Activated CD4-positive, alpha-beta T cell treated with anti-CD3 and anti-CD28 coated beads for 36 hours (primary cell): ENCODE measurements around the gene ULBP1. TPM values are rescaled to one million over a fixed set of nuclear protein-coding genes. Genes with fewer than 3 reads are reported as not detected.
"Not testable (repeated sequence)": the region's sequence is repeated elsewhere in the genome, so short reads cannot be mapped to it uniquely, and the experiment has no call there.

Experiments
- ATAC-seq: fragments of 200-7000 bp; cut with Tn5 transposase; one replicate; pipeline ENCODE4 v1.10.0; 2021; ENCODE audit warnings: mild to moderate bottlenecking, moderate library complexity
- CTCF ChIA-PET: fragments of 350-600 bp; sonication (Branson Sonifier 250); formaldehyde crosslinking; loops from one replicate; lab custom pipeline; 2021; ENCODE audit warnings: antibody characterized with exemption; lab: Charles Lee
- POLR2A ChIA-PET: fragments of 350-600 bp; sonication (Branson Sonifier 250); formaldehyde crosslinking; loops from one replicate; lab custom pipeline; 2021; ENCODE audit warnings: antibody characterized with exemption, inconsistent platforms; lab: Charles Lee
- DNase-seq: peaks from one replicate; pipeline ENCODE4 v3.0.0-alpha.2; 2020
- H3K27ac Mint-ChIP-seq: one replicate; pipeline ENCODE4 v1.8.0; 2021; ENCODE audit warnings: mixed read lengths
- H3K27me3 Mint-ChIP-seq: one replicate; pipeline ENCODE4 v1.8.0; 2021; ENCODE audit warnings: mixed read lengths
- H3K36me3 Mint-ChIP-seq: one replicate; pipeline ENCODE4 v1.8.0; 2021; ENCODE audit warnings: low read depth, mixed read lengths
- H3K4me1 Mint-ChIP-seq: one replicate; pipeline ENCODE4 v1.8.0; 2021; ENCODE audit warnings: mixed read lengths
- H3K4me3 Mint-ChIP-seq: one replicate; pipeline ENCODE4 v1.8.0; 2021; ENCODE audit warnings: mild to moderate bottlenecking, moderate library complexity, mixed read lengths
- H3K9me3 Mint-ChIP-seq: one replicate; pipeline ENCODE4 v1.8.0; 2021; ENCODE audit warnings: low read depth, mixed read lengths
- intact Hi-C, 2 experiments: fragments of 100-400 bp; cut with DNase I in 1 of 2; cut with micrococcal nuclease in 1 of 2; formaldehyde crosslinking; loops; one replicate each; pipeline versions ENCODE4 v1.14.2 to v1.15.1; 2022 to 2024; cut with DNase I, micrococcal nuclease
- total RNA-seq, 2 experiments: library from RNA; stranded (reverse); gene quantifications; one replicate each; pipeline ENCODE4 v1.2.3, GENCODE V29; 2021

The ULBP1 gene
- total RNA-seq, 2 experiments from 2014 or later, result 2.7 to 5.0 TPM

DNA sequence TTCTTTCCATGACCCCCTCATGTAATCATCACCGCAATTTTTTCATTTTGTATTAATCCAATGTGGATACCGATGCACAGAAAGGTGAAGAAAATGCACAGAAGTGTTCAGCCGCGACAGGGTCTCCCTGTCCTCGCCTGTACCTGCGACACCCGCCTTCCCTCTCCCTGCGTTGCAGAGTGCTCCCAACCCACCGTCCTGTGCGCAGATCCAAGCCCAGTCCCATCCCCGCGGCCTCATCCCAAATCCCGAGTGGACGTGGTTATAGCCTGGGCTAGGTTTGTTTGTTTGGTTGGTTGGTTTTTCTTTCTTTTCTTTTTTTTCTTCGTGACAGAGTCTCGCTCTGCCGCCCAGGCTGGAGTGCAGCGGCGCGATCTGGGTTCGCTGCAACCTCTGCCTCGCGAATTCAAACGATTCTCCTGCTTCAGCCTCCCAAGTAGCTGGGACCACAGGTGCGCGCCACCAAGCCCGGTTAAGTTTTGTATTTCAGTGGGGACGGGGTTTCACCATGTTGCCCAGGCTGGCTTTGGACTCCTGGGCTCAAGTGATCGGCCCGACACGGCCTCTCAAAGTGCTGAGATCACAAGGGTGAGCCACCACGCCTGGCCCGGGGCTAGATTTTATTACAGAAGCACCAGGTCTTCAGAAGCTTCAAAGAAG, 40.3 kb upstream of the ULBP1 start:
- Mint-ChIP-seq H3K9me3 (no peaks in the 10 kb centered on the region), H3K4me1 (peaks cover 21% of the 10 kb centered on the region), H3K36me3 (no peaks in the 10 kb centered on the region), H3K4me3 (peak overlapping the region; percentile 70), H3K27ac (no peak overlapping the region), H3K27me3 (peaks cover 70% of the 10 kb centered on the region)
- ChIA-PET CTCF (interaction anchor here (0.6 to 2.5 kb wide), 5 partner anchors 83 to 445 kb away, joined by 3 to 12 read pairs (median 7); partner anchors contain the start of gene IYD), POLR2A (interaction anchor here (0.5 kb wide), 1 partner anchor 9 kb away, joined by 3 read pairs; no protein-coding TSS in a partner anchor)
- DNase-seq, result no peak
- intact Hi-C loops, result loop anchor here (1.0 to 10.0 kb wide), 5 partner anchors 59 to 411 kb away; partner anchors contain the start of genes LRP11 (in 2 of the 2), GINM1 (in 1 of the 2) and LATS1 (in 1 of the 2)
- ATAC-seq, result peak; percentile 15

DNA sequence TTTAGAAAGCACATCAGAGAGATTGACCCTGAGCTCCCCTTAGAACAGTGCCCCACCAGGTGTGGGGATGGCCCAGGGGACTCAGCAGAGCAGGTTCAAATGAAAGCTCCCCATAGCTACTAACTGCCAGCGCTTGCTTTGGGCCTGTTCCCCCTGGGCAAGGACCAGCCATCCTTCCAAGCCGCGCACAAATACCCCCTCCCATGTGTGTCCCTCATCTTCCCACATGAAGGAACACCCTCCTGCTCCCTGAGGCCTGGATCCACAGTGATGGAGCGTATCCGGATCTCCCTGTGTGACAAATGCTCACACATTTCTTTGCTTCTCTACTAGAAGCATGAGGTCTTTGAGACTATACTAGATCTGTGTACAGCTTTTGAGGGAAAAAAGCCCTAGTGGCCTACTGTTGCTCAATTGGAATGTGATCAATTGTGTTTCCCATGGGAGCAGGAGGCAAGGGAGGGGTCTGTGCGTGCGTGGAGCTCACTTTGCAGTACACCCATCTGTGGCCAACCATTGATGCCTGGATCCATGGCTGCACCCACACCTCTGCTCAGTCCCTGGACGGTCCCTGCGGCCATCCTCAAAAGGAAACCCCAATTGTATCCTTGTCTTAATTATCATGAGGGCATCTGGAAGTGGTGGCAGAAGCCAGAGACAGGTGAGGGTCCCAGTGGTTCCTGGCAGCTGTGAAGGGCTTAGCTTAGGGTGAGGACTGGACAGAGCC, 39.4 kb upstream of the ULBP1 start:
- DNase-seq (no peak), ATAC-seq (no peak)
- no peaks in the 10 kb centered on the region for H3K9me3 Mint-ChIP-seq
- ChIA-PET POLR2A (no interaction called here), CTCF (interaction anchor here (0.6 to 2.5 kb wide), 8 partner anchors 10 to 444 kb away, joined by 3 to 12 read pairs (median 6); partner anchors contain the start of gene IYD)
- H3K36me3 Mint-ChIP-seq, result no peaks in the 10 kb centered on the region
- no peak overlapping the region for H3K4me3 Mint-ChIP-seq
- H3K27ac Mint-ChIP-seq, result no peak overlapping the region
- peaks cover 77% of the 10 kb centered on the region for H3K27me3 Mint-ChIP-seq
- peaks cover 21% of the 10 kb centered on the region for H3K4me1 Mint-ChIP-seq
- intact Hi-C loops, result loop anchor here (5.0 to 10.0 kb wide), 2 partner anchors 207 to 410 kb away; partner anchors contain the start of gene LATS1 (in 1 of the 2)

DNA sequence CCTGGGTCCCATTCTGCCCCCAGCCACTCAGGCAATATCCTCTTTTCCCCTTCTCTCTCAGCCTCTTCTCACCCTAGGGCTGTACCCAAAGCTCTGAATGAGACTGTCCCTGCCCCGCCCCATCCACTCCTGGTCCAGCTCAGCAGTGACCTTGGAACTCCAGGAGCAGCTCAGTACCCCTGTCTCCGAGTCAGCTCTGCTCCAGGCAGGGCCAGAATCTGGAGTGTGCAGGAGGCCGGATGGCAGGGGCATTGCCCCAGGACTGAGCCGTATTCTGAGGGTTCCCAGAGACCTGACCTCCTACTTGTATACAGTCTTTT, 38.9 kb upstream of the ULBP1 start:
- no peaks in the 10 kb centered on the region for H3K9me3 Mint-ChIP-seq
- peaks cover 21% of the 10 kb centered on the region for H3K4me1 Mint-ChIP-seq
- intact Hi-C loops, result loop anchor here (5.0 to 10.0 kb wide), 3 partner anchors 208 to 410 kb away; partner anchors contain the start of genes LATS1 (in 1 of the 2) and PPIL4 (in 1 of the 2)
- DNase-seq (no peak), ATAC-seq (no peak)
- POLR2A ChIA-PET, result no interaction called here
- peaks cover 80% of the 10 kb centered on the region for H3K27me3 Mint-ChIP-seq
- H3K36me3 Mint-ChIP-seq, result no peaks in the 10 kb centered on the region
- H3K4me3 Mint-ChIP-seq, result no peak overlapping the region
- H3K27ac Mint-ChIP-seq, result no peak overlapping the region
- CTCF ChIA-PET, result interaction anchor here (0.5 to 2.5 kb wide), 10 partner anchors 10 to 668 kb away, joined by 3 to 12 read pairs (median 4); no protein-coding TSS in a partner anchor

DNA sequence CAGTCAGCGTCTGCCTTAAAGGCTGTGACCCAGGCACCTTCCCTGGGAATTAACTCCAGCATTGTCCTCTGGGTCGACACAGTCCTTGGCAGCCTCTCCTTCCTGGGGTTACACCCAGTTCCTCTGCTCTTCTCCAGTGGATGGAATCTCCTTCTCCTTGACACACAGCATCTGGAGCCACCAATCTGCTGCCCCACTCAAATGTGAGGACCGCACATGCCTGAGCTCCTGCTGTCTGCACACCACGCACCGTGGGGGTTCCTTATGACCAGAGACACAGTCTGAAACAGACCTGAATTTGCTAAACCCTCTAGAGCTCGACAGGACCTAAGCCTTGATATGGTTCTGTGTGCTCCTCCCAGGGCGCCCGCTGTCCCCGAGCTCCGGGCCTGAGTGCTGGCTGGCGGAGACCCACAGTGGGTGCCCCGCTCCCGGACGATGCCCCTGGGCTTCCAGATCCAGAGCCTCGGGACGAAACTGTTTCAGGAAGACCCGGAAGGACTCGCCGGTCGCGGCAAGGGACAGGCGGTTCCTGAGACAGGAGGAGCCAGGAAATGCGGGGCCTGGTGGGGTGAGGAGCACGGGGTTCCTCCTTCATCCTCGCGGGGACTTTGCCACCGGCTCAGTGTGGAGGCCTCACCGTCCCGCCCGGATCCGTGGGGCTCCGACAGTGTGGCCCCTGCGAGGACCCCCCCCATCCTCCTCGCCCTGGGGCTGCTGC, 38.3 kb upstream of the ULBP1 start:
- no peak overlapping the region for H3K27ac Mint-ChIP-seq
- intact Hi-C loops, result loop anchor here (5.0 to 10.0 kb wide), 2 partner anchors 378 to 409 kb away; partner anchors contain the start of gene PPIL4 (in 1 of the 2)
- peaks cover 81% of the 10 kb centered on the region for H3K27me3 Mint-ChIP-seq

DNA sequence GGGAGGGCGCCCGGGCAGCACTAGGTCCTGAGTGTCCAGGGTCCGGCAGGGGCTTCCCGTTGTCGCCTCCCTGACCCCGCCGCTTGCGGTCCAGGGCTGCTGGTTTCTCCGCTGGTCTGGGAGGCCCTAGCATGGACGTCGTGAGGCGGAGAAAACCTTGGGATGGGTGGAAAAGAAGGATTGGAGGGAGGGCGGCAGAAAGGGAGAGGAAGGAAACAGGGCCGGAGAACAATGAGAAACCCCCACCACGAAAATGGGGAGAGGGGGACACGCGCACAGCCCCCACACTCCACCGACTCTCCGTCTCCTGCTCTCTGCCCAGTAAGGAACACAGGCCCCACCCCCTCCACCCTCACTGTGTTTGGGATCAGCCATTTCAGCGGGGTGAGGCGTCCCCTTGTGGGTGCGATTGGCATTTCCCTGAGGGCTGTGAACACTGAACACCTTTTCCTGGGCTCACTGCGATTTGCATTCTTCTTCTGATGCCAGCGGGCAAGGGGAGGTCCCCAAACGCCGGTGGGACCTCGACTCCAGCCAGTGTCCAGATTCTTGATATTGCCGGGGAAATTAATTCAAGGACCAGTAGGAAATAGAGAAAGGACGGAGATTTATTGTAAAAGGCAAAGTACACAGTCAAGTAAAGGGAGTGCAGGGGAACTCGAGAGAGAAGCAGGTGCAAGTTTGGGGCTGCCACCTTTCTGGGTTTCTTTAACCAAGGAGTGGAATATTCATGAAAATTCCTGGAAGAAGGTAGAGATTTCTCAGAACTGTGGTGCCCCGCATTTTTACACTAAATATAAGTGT, 37.6 kb upstream of the ULBP1 start:
- Mint-ChIP-seq H3K27ac (no peak overlapping the region), H3K27me3 (peaks cover 80% of the 10 kb centered on the region), H3K9me3 (no peaks in the 10 kb centered on the region), H3K4me3 (peak overlapping the region; percentile 47), H3K4me1 (peaks cover 21% of the 10 kb centered on the region), H3K36me3 (no peaks in the 10 kb centered on the region)
- POLR2A ChIA-PET, result no interaction called here
- intact Hi-C loops, result loop anchor here (1.0 to 10.0 kb wide), 5 partner anchors 86 to 409 kb away; partner anchors contain the start of gene PPIL4 (in 1 of the 2)
- DNase-seq (peak; percentile 93), ATAC-seq (peak; percentile 83)
- CTCF ChIA-PET, result interaction anchor here (0.7 to 2.5 kb wide), 7 partner anchors 83 to 172 kb away, joined by 3 to 12 read pairs (median 6); no protein-coding TSS in a partner anchor

More for the DNA sequence above, 38.3 kb upstream of the ULBP1 start:
- ATAC-seq (no peak), DNase-seq (peak; percentile 27)
- peak overlapping the region; percentile 47 for H3K4me3 Mint-ChIP-seq
- H3K4me1 Mint-ChIP-seq, result peaks cover 21% of the 10 kb centered on the region
- no peaks in the 10 kb centered on the region for H3K36me3 Mint-ChIP-seq
- ChIA-PET POLR2A (no interaction called here), CTCF (interaction anchor here (0.5 to 2.5 kb wide), 9 partner anchors 10 to 667 kb away, joined by 3 to 12 read pairs (median 5); no protein-coding TSS in a partner anchor)
- H3K9me3 Mint-ChIP-seq, result no peaks in the 10 kb centered on the region

DNA sequence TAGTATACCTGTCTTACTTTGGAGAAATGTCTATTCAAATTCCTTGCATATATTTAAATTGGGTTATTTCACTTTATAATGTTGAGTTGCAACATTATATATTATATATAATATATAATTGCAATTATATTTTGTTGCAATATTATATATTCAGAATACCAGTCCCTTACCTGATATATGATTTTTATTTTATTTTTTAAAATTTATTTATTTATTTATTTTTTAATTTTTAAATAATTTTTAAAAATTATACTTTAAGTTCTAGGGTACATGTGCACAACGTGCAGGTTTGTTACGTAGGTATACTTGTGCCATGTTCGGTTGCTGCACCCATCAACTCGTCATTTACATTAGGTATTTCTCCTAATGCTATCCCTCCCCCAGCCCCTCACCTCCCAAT, 36.7 kb upstream of the ULBP1 start:
- H3K4me3 Mint-ChIP-seq, POLR2A ChIA-PET, DNase-seq, ATAC-seq, H3K27ac Mint-ChIP-seq, H3K9me3 Mint-ChIP-seq, H3K36me3 Mint-ChIP-seq: not testable (repeated sequence)
- Mint-ChIP-seq H3K4me1 (peaks cover 21% of the 10 kb centered on the region), H3K27me3 (peaks cover 78% of the 10 kb centered on the region)
- intact Hi-C loops, result loop anchor here (5.0 to 10.0 kb wide), 2 partner anchors 380 to 408 kb away; partner anchors contain the start of gene PPIL4 (in 1 of the 2)
- CTCF ChIA-PET, result interaction anchor here (0.6 to 1.0 kb wide), 5 partner anchors 91 to 473 kb away, joined by 3 to 6 read pairs (median 3); no protein-coding TSS in a partner anchor

DNA sequence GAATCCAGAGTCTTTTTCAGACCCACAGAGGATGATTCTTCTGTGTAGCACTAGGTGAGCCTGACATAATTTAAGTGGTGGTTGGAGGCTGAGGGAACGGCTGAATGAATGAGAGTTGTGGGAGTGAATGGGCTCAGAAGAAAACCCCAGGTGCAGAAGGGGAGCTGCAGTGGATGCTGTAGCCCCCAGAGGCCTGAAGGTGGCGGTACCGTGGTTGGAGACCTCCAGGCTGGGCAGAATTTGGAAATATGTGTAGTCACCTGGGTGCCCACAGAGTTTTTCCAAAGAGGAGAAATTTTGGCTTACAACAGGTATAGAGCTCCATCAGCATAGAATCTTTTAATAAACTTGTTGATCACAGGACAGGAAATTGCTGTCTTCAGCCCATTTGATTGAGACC, 34.3 kb upstream of the ULBP1 start:
- Mint-ChIP-seq H3K27ac (no peak overlapping the region), H3K27me3 (peaks cover 74% of the 10 kb centered on the region), H3K4me3 (no peak overlapping the region), H3K9me3 (no peaks in the 10 kb centered on the region), H3K36me3 (no peaks in the 10 kb centered on the region), H3K4me1 (peaks cover 12% of the 10 kb centered on the region)
- intact Hi-C loops, result loop anchor here (5.0 to 10.0 kb wide), 2 partner anchors 382 to 405 kb away; partner anchors contain the start of gene PPIL4 (in 1 of the 2)
- ATAC-seq (no peak), DNase-seq (peak; percentile 52)
- POLR2A ChIA-PET, result no interaction called here
- CTCF ChIA-PET, result interaction anchor here (0.6 to 1.1 kb wide), 4 partner anchors 55 to 94 kb away, joined by 3 to 5 read pairs (median 4); no protein-coding TSS in a partner anchor

DNA sequence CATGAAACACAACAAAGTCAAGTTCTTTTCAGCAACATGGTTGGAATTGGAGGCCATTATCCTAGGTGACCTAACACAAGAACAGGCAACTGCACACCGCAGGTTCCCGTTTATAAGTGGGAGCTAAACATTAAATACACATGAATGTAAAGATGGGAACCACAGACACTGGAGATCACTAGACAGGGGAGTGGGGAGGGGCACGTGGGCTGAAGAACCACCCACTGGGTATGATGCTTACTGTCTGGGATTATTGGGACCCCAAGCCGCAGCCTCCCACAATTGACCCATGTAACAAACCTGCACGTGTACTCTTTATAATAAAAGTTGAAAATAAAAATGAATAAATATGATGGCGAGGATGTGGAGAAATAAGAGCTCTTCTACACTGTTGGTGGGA, 32.2 kb upstream of the ULBP1 start:
- no peak overlapping the region for H3K27ac Mint-ChIP-seq
- H3K27me3 Mint-ChIP-seq, result peaks cover 77% of the 10 kb centered on the region
- ChIA-PET CTCF (interaction anchor here (1.3 kb wide), 2 partner anchors 85 to 123 kb away, joined by 3 to 4 read pairs; no protein-coding TSS in a partner anchor), POLR2A (no interaction called here)
- ATAC-seq (no peak), DNase-seq (no peak)
- peaks cover 11% of the 10 kb centered on the region for H3K4me1 Mint-ChIP-seq
- no peak overlapping the region for H3K4me3 Mint-ChIP-seq
- no peaks in the 10 kb centered on the region for H3K9me3 Mint-ChIP-seq
- no peaks in the 10 kb centered on the region for H3K36me3 Mint-ChIP-seq
- intact Hi-C loops, result loop anchor here in 1 of 2 experiments (5.0 kb wide), 1 partner anchor 881 kb away; no protein-coding TSS in a partner anchor

DNA sequence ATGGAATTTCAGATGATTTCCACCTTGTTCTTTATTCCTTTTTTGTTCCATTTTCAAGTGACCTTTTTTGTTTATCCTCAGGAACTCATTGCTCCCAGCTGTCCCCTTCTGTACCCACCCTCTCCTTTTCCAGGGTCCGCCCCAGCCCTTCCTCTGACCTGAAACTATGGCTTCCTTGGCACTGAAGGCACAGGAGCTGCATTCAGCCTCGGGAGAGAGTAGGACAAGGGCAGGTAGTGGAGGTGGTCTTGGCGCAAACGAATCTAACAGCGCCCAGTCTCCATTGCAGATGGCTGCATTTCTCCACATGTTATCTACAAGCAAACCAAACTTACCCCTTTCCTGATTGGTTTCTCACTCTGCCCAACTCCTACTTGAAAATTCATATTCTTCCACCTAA, 30.7 kb upstream of the ULBP1 start:
- Mint-ChIP-seq H3K27me3 (peaks cover 79% of the 10 kb centered on the region), H3K4me3 (no peak overlapping the region), H3K36me3 (no peaks in the 10 kb centered on the region), H3K27ac (no peak overlapping the region), H3K9me3 (no peaks in the 10 kb centered on the region), H3K4me1 (peaks cover 11% of the 10 kb centered on the region)
- no peak for ATAC-seq
- intact Hi-C loops, result loop anchor here in 1 of 2 experiments (5.0 kb wide), 1 partner anchor 879 kb away; no protein-coding TSS in a partner anchor
- ChIA-PET POLR2A (no interaction called here), CTCF (interaction anchor here (1.2 kb wide), 1 partner anchor 84 kb away, joined by 4 read pairs; no protein-coding TSS in a partner anchor)
- no peak for DNase-seq

DNA sequence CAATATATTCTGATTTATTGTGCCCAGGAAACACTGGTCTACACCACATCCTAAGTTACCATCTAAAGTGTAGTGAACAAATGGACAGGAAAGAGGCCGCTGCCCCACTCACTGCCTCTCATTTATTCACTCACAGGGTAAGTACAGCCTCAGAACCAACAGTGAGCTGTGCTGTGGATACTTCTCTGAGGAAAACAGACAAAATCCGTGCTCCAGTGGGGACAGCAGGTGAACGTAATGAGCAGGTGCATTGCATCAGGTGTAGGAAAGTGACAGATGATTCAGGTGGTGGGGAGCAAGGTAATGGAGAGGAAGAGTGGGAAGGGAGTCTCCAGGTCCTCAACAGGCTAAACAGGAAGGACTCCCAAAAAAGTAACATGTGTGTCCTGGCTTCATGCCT, 30.3 kb upstream of the ULBP1 start:
- ChIA-PET POLR2A (no interaction called here), CTCF (interaction anchor here (1.2 kb wide), 1 partner anchor 84 kb away, joined by 4 read pairs; no protein-coding TSS in a partner anchor)
- intact Hi-C loops, result loop anchor here in 1 of 2 experiments (5.0 kb wide), 1 partner anchor 879 kb away; no protein-coding TSS in a partner anchor
- H3K27me3 Mint-ChIP-seq, result peaks cover 77% of the 10 kb centered on the region
- H3K4me1 Mint-ChIP-seq, result peaks cover 13% of the 10 kb centered on the region
- no peak for ATAC-seq
- no peak overlapping the region for H3K27ac Mint-ChIP-seq
- no peaks in the 10 kb centered on the region for H3K9me3 Mint-ChIP-seq
- no peak for DNase-seq
- no peak overlapping the region for H3K4me3 Mint-ChIP-seq
- no peaks in the 10 kb centered on the region for H3K36me3 Mint-ChIP-seq
